H1 (cell line): ENCODE results near the gene ANO2. TPM values are rescaled to one million over a fixed set of nuclear protein-coding genes. Genes with fewer than 3 reads are reported as not detected.

Experiments used
- CTCF ChIA-PET: fragments of 300-600 bp; sonication (Branson Sonifier 250); formaldehyde crosslinking; loops from one replicate; lab custom pipeline; 2021; ENCODE audit not compliant: partially characterized antibody; lab: Charles Lee
- POLR2A ChIA-PET: fragments of 300-600 bp; sonication (Branson Sonifier 250); formaldehyde crosslinking; loops from one replicate; lab custom pipeline; 2021; ENCODE audit warnings: inconsistent platforms; ENCODE audit not compliant: partially characterized antibody; lab: Charles Lee
- DNase-seq, 2 experiments: peaks; one replicate each; pipeline versions ENCODE4 v3.0.0 to v3.0.0-alpha.2; 2010 to 2022; ENCODE audit warnings: low spot score in 2 of 2, low read depth in 1 of 2, mixed read lengths in 1 of 2
- FAIRE-seq: peaks from 2 replicates; lab custom pipeline; 2011; peaks lifted over from hg19 to GRCh38; lab: Jason Lieb, UNC
- H2AFZ ChIP-seq: 2 replicates; pipeline ENCODE4 v1.8.1; 2012; ENCODE audit warnings: low read length, inconsistent platforms
- H2AK5ac ChIP-seq: 2 replicates; pipeline ENCODE4 v1.6.1; 2013; ENCODE audit warnings: low read depth, low read length
- H2BK120ac ChIP-seq: replicated peaks from 2 replicates; pipeline ENCODE3; 2013; ENCODE audit warnings: low read depth, low read length, inconsistent platforms
- H2BK12ac ChIP-seq: 2 replicates; pipeline ENCODE4 v1.6.1; 2013; ENCODE audit warnings: low read depth, low read length
- H2BK15ac ChIP-seq: 2 replicates; pipeline ENCODE4 v1.6.1; 2013; ENCODE audit warnings: low read length
- H2BK20ac ChIP-seq: 2 replicates; pipeline ENCODE4 v1.6.1; 2013; ENCODE audit warnings: low read length
- H2BK5ac ChIP-seq: 2 replicates; pipeline ENCODE4 v1.6.1; 2013; ENCODE audit warnings: low read depth, low read length
- H3K14ac ChIP-seq: 2 replicates; pipeline ENCODE4 v1.6.1; 2013; ENCODE audit warnings: inconsistent platforms; ENCODE audit not compliant: insufficient read length
- H3K18ac ChIP-seq: 2 replicates; pipeline ENCODE4 v1.6.1; 2013; ENCODE audit warnings: low read length; ENCODE audit errors: extremely low read depth
- H3K23ac ChIP-seq: 2 replicates; pipeline ENCODE4 v1.6.1; 2013; ENCODE audit warnings: inconsistent platforms; ENCODE audit not compliant: insufficient read length
- H3K23me2 ChIP-seq: 2 replicates; pipeline ENCODE4 v1.6.1; 2013; ENCODE audit warnings: low read depth, low read length
- H3K27ac ChIP-seq: 2 replicates; pipeline ENCODE4 v1.6.1; 2011; ENCODE audit warnings: low read depth, low read length, inconsistent platforms
- H3K27me3 ChIP-seq, 4 experiments: replicated peaks in 1 of 4; 1 replicate in 1 of 4; 2 replicates in 3 of 4; pipeline versions ENCODE4 v1.6.1 to v1.8.1; 2011 to 2013; ENCODE audit warnings: low read length in 3 of 4, mild to moderate bottlenecking in 3 of 4, inconsistent platforms in 2 of 4, mixed read lengths in 2 of 4, moderate library complexity in 1 of 4; ENCODE audit not compliant: control insufficient read depth in 3 of 4, insufficient read depth in 3 of 4; ENCODE audit errors: extremely low read depth in 1 of 4
- H3K36me3 ChIP-seq, 4 experiments: 2 replicates each; pipeline versions ENCODE4 v1.6.1 to v1.8.1; 2011 to 2013; ENCODE audit warnings: mild to moderate bottlenecking in 4 of 4, low read length in 3 of 4, moderate library complexity in 2 of 4, control low read depth in 1 of 4, inconsistent platforms in 1 of 4; ENCODE audit not compliant: insufficient read depth in 4 of 4, control insufficient read depth in 2 of 4
- H3K4ac ChIP-seq: replicated peaks from 2 replicates; pipeline ENCODE3; 2013; ENCODE audit warnings: low read length, low read depth, mixed read lengths, inconsistent platforms; ENCODE audit not compliant: insufficient read length
- H3K4me1 ChIP-seq, 4 experiments: replicated peaks in 1 of 4; 1 replicate in 1 of 4; 2 replicates in 3 of 4; pipeline versions ENCODE4 v1.6.1 to v1.8.1; 2011 to 2013; ENCODE audit warnings: low read length in 3 of 4, inconsistent platforms in 2 of 4, mixed read lengths in 1 of 4; ENCODE audit not compliant: insufficient read depth in 4 of 4, control insufficient read depth in 3 of 4
- H3K4me2 ChIP-seq, 2 experiments: 2 replicates each; pipeline versions ENCODE4 v1.6.1 to v1.8.1; 2011 to 2013; ENCODE audit warnings: low read depth in 2 of 2, low read length in 2 of 2, control low read depth in 1 of 2, inconsistent platforms in 1 of 2, mild to moderate bottlenecking in 1 of 2; ENCODE audit not compliant: insufficient read depth in 1 of 2
- H3K4me3 ChIP-seq, 4 experiments: fragments of 200-600, 300-600 bp in 1 of 4; sonication (generic), shearing (Covaris generic), sonication (Bioruptor Twin) in 1 of 4; 2 replicates each; pipeline versions ENCODE4 v1.5.1 to v1.8.1; 2011 to 2016; ENCODE audit warnings: low read length in 4 of 4, low read depth in 3 of 4, control low read depth in 2 of 4, inconsistent platforms in 2 of 4, mild to moderate bottlenecking in 2 of 4, mixed read lengths in 1 of 4, moderate library complexity in 1 of 4; ENCODE audit not compliant: insufficient read depth in 2 of 4; ENCODE audit errors: extremely low read depth in 1 of 4
- H3K56ac ChIP-seq: replicated peaks from 2 replicates; pipeline ENCODE3; 2013; ENCODE audit warnings: low read depth, mild to moderate bottlenecking, mixed read lengths, low read length, inconsistent platforms; ENCODE audit not compliant: insufficient read length
- H3K79me1 ChIP-seq: 2 replicates; pipeline ENCODE4 v1.6.1; 2013; ENCODE audit warnings: low read depth, low read length, control low read depth
- H3K79me2 ChIP-seq, 2 experiments: 2 replicates each; pipeline versions ENCODE4 v1.6.1 to v1.8.1; 2012 to 2013; ENCODE audit warnings: low read length in 2 of 2, mild to moderate bottlenecking in 2 of 2, inconsistent platforms in 1 of 2; ENCODE audit not compliant: insufficient read depth in 2 of 2, control insufficient read depth in 1 of 2
- H3K9ac ChIP-seq, 4 experiments: replicated peaks in 1 of 4; 1 replicate in 1 of 4; 2 replicates in 3 of 4; pipeline versions ENCODE4 v1.6.1 to v1.8.1; 2011 to 2013; ENCODE audit warnings: low read depth in 3 of 4, low read length in 3 of 4, control low read depth in 2 of 4, mild to moderate bottlenecking in 2 of 4, moderate library complexity in 2 of 4, inconsistent platforms in 1 of 4; ENCODE audit errors: extremely low read depth in 1 of 4
- H3K9me3 ChIP-seq, 2 experiments: 2 replicates each; pipeline versions ENCODE4 v1.6.1 to v1.8.1; 2012 to 2013; ENCODE audit warnings: mild to moderate bottlenecking in 2 of 2, moderate library complexity in 2 of 2, control low read depth in 1 of 2, inconsistent platforms in 1 of 2, low read depth in 1 of 2, low read length in 1 of 2, mixed read lengths in 1 of 2; ENCODE audit not compliant: insufficient read depth in 2 of 2
- H4K20me1 ChIP-seq, 2 experiments: replicated peaks in 1 of 2; 2 replicates each; pipeline versions ENCODE3 to v1.8.1; 2011 to 2013; ENCODE audit warnings: inconsistent platforms in 2 of 2, low read length in 2 of 2, mild to moderate bottlenecking in 1 of 2; ENCODE audit not compliant: insufficient read depth in 2 of 2, control insufficient read depth in 1 of 2
- H4K5ac ChIP-seq: 2 replicates; pipeline ENCODE4 v1.6.1; 2013; ENCODE audit warnings: low read length, low read depth, mixed read lengths, inconsistent platforms; ENCODE audit not compliant: insufficient read length
- H4K8ac ChIP-seq: 2 replicates; pipeline ENCODE4 v1.8.0; 2013; ENCODE audit warnings: mild to moderate bottlenecking, moderate library complexity, low read length, inconsistent platforms; ENCODE audit not compliant: insufficient read depth; ENCODE audit errors: extremely low read depth
- H4K91ac ChIP-seq: replicated peaks from 2 replicates; pipeline ENCODE3; 2013; ENCODE audit warnings: low read length, mixed read lengths, inconsistent platforms; ENCODE audit not compliant: insufficient read length
- CEBPB ChIP-seq: IDR thresholded peaks from 2 replicates; pipeline ENCODE4 v1.6.1; 2012; ENCODE audit warnings: low read depth, low read length
- JUN ChIP-seq: IDR thresholded peaks from 2 replicates; pipeline ENCODE4 v1.6.1; 2011; ENCODE audit warnings: low read depth, mild to moderate bottlenecking, improper control_type of control experiment, low read length
- KDM1A ChIP-seq: fragments of 200-600, 300-600 bp; sonication (generic); IDR thresholded peaks from 2 replicates; pipeline ENCODE4 v1.7.1; 2016; ENCODE audit warnings: mild to moderate bottlenecking, low read length, borderline replicate concordance
- MAFK ChIP-seq: IDR thresholded peaks from 2 replicates; pipeline ENCODE4 v1.6.1; 2012; ENCODE audit warnings: low read depth, mild to moderate bottlenecking, improper control_type of control experiment, low read length
- RXRA ChIP-seq: IDR thresholded peaks from 2 replicates; pipeline ENCODE4 v1.6.1; 2011; ENCODE audit warnings: low read depth, mild to moderate bottlenecking, low read length, moderate library complexity; ENCODE audit not compliant: insufficient read depth
- YY1 ChIP-seq: IDR thresholded peaks from 2 replicates; pipeline ENCODE4 v1.6.1; 2011; ENCODE audit warnings: low read depth, mild to moderate bottlenecking, low read length
- WGBS, 2 experiments: shearing (Covaris generic) in 1 of 2; methylation state at CpG; one replicate each; pipeline versions ENCODE4 v1.1.6 to v1.1.7; 2013 to 2015; ENCODE audit warnings: low lambda C conversion rate in 2 of 2, mixed read lengths in 2 of 2, inconsistent platforms in 1 of 2, low coverage in 1 of 2, missing lambda C conversion rate in 1 of 2; ENCODE audit not compliant: insufficient replicate concordance in 2 of 2, insufficient coverage in 1 of 2, insufficient read length in 1 of 2; ENCODE audit errors: extremely low coverage in 1 of 2, missing lambda C conversion rate in 1 of 2; 5-methylcytosine and 5-hydroxymethylcytosine counted together
- polyA plus RNA-seq, 7 experiments: library from polyadenylated mRNA; depleted of rRNA in 3 of 7; stranded (reverse) in 5 of 7; unstranded in 2 of 7; fragments of >200 nt in 5 of 7; fragments of 200-250 nt in 2 of 7; gene quantifications; 1 replicate in 5 of 7; 2 replicates in 1 of 7; 4 replicates in 1 of 7; pipeline versions ENCODE4 v1.2.1 to v1.2.3, GENCODE V29; 2011 to 2013; ENCODE audit warnings: missing spikeins in 2 of 7, mixed read lengths in 2 of 7
- total RNA-seq: library from RNA; stranded (reverse); fragmentation: NEBNext Ultra II Directional; extraction: Animal tissue kit (Norgen Biotek cat#: 25700); gene quantifications from 2 replicates; pipeline ENCODE4 v1.2.1, GENCODE V29; 2021

ANO2 gene
- total and polyA plus RNA-seq, 2 of the 8 experiments (the other 6 are each of a cell fraction or from before 2014, with no cell fraction given) = 1.9 to 5.5 TPM

- H3K4ac ChIP-seq = no peak overlapping the region
- DNase-seq = no peak
- CTCF ChIA-PET = interaction anchor here (1.2 to 2.6 kb wide), 2 partner anchors 32 to 123 kb away, joined by 3 to 9 read pairs; no protein-coding TSS in a partner anchor
- no peak overlapping the region for H2AK5ac ChIP-seq
- no peak for FAIRE-seq
- no peaks in the 10 kb centered on the region for H4K20me1 ChIP-seq
- no peak overlapping the region for H2BK120ac ChIP-seq
- H3K4me3 ChIP-seq = no peak overlapping the region
- no peak overlapping the region for H4K91ac ChIP-seq
- H3K79me1 ChIP-seq = no peaks in the 10 kb centered on the region
- no peaks in the 10 kb centered on the region; the same call in 1 of the 2 replicates for H3K23me2 ChIP-seq
- H3K27me3 ChIP-seq = no peaks in the 10 kb centered on the region; a peak in 1 of 7 replicates
- no peak overlapping the region for H4K5ac ChIP-seq
- no peak overlapping the region for H3K56ac ChIP-seq
- POLR2A ChIA-PET = no interaction called here
- no peak overlapping the region for H4K8ac ChIP-seq
- no peak overlapping the region for H2AFZ ChIP-seq
- H3K36me3 ChIP-seq = no peaks in the 10 kb centered on the region
- no peak for TF ChIP-seq RXRA
- TF ChIP-seq JUN = no peak
- no peak for TF ChIP-seq CEBPB
- no peak for TF ChIP-seq YY1
- no peak for TF ChIP-seq KDM1A
- no peak for TF ChIP-seq MAFK
- no peaks in the 10 kb centered on the region for H3K9me3 ChIP-seq
- H2BK12ac ChIP-seq = no peak overlapping the region
- H3K4me1 ChIP-seq = peaks cover 0 to 4% (median 1%) of the 10 kb centered on the region in 4 experiments; a peak in 3 of 7 replicates
- 0 out of 4 replicates have a peak, but pooled peaks cover 0 to 2% of the 10 kb centered on the region in 2 experiments for H3K79me2 ChIP-seq
- no peak overlapping the region for H3K23ac ChIP-seq
- no peak overlapping the region for H2BK15ac ChIP-seq
- no peak overlapping the region for H2BK5ac ChIP-seq
- WGBS, 2 experiments = 77% methylated on average over 1 of the region's 1 CpG; no CpG with 5 or more reads in 1 of the 2 experiments
- no peak overlapping the region for H3K4me2 ChIP-seq
- no peak overlapping the region for H3K18ac ChIP-seq
- no peak overlapping the region for H3K27ac ChIP-seq
- H3K9ac ChIP-seq = no peak overlapping the region
- no peak overlapping the region for H3K14ac ChIP-seq
- H2BK20ac ChIP-seq = no peak overlapping the region
Observed at GRCh38 chr12:5615760-5616159, 329.3 kb downstream of the ANO2 start.
